Vagina (tissue), 2 donors: Measurements from ENCODE around the gene OSBP2.

ENCODE experiments used
- CTCF ChIP-seq, 3 experiments: fragments of 450-650 bp in 2 of 3; fragments of 200-600 bp in 1 of 3; sonication (generic) in 1 of 3; IDR thresholded peaks; one replicate each; pipeline ENCODE4 v1.5.1; 2017 to 2019; ENCODE audit warnings: antibody characterized with exemption in 3 of 3, mild to moderate bottlenecking in 2 of 3, moderate library complexity in 2 of 3
- POLR2A ChIP-seq, 2 donors: fragments of 450-650 bp; IDR thresholded peaks; one replicate each; pipeline ENCODE4 v1.6.1; 2017; ENCODE audit warnings: antibody characterized with exemption in 2 of 2, mild to moderate bottlenecking in 2 of 2, moderate library complexity in 2 of 2
- POLR2AphosphoS5 ChIP-seq, 2 donors: sonication (generic); formaldehyde crosslinking; IDR thresholded peaks; one replicate each; pipeline ENCODE4 v1.9.0; 2017; ENCODE audit warnings: antibody characterized with exemption in 2 of 2, mild to moderate bottlenecking in 2 of 2, low read depth in 1 of 2; ENCODE audit not compliant: insufficient read depth in 1 of 2

- TF ChIP-seq CTCF (IDR thresholded peaks at IDR 0.05) (no peak), POLR2A (IDR thresholded peaks at IDR 0.05) (no peak), POLR2AphosphoS5 (IDR thresholded peaks at IDR 0.05; ENCODE audit: insufficient read depth in 1 of 2, low read depth in 1 of 2) (no peak)
Measured at GRCh38 chr22:30742291-30743256, 47.9 kb downstream of the OSBP2 start.
